Activated B cell treated with CpG ODN at 0.5 μM for 24 hours (primary cell): Measurements from ENCODE around the gene APOBEC3H. TPM values are rescaled to one million over a fixed set of nuclear protein-coding genes. Genes with fewer than 3 reads are reported as not detected.

Experiments
- ATAC-seq: fragments of 200-7000 bp; cut with Tn5 transposase; one replicate; pipeline ENCODE4 v1.10.0; 2021; ENCODE audit warnings: low read depth, mild to moderate bottlenecking, moderate library complexity
- CTCF ChIA-PET: fragments of 350-600 bp; sonication (Branson Sonifier 250); formaldehyde crosslinking; loops from one replicate; lab custom pipeline; 2021; ENCODE audit warnings: antibody characterized with exemption; lab: Charles Lee
- POLR2A ChIA-PET: fragments of 350-600 bp; sonication (Branson Sonifier 250); formaldehyde crosslinking; loops from one replicate; lab custom pipeline; 2021; ENCODE audit warnings: antibody characterized with exemption; lab: Charles Lee
- DNase-seq: peaks from one replicate; pipeline ENCODE4 v3.0.0; 2022
- H3K27ac Mint-ChIP-seq: one replicate; pipeline ENCODE4 v1.8.0; 2020; ENCODE audit warnings: mixed read lengths
- H3K27me3 Mint-ChIP-seq: one replicate; pipeline ENCODE4 v1.8.0; 2021; ENCODE audit warnings: mixed read lengths
- H3K36me3 Mint-ChIP-seq: one replicate; pipeline ENCODE4 v1.8.0; 2021; ENCODE audit warnings: low read depth, mixed read lengths
- H3K4me1 Mint-ChIP-seq: one replicate; pipeline ENCODE4 v1.8.0; 2021; ENCODE audit warnings: mixed read lengths
- H3K4me3 Mint-ChIP-seq: one replicate; pipeline ENCODE4 v1.8.0; 2020; ENCODE audit warnings: mild to moderate bottlenecking, mixed read lengths
- H3K9me3 Mint-ChIP-seq: one replicate; pipeline ENCODE4 v1.8.0; 2020; ENCODE audit warnings: mixed read lengths
- CTCF ChIP-seq: fragments of 200-600 bp; IDR thresholded peaks from one replicate; pipeline ENCODE4 v1.8.0; 2022; ENCODE audit warnings: antibody characterized with exemption, mild to moderate bottlenecking
- intact Hi-C: fragments of 100-400 bp; cut with micrococcal nuclease; formaldehyde crosslinking; loops from one replicate; pipeline ENCODE4 v1.15.1; 2024
- total RNA-seq: library from RNA; stranded (reverse); gene quantifications from 2 replicates; pipeline ENCODE4 v1.2.3, GENCODE V29; 2022

Gene APOBEC3H
- total RNA-seq, 1 donor from 2014 or later = 1.4 TPM

GRCh38 chr22:39098576-39098975 is 1.5 kb downstream of the APOBEC3H start:
- intact Hi-C loops = no loop called here
- DNase-seq = no peak
- H3K4me1 Mint-ChIP-seq = peaks cover 65% of the 10 kb centered on the region
- CTCF ChIA-PET = interaction anchor here (1.0 to 2.6 kb wide), 8 partner anchors 11 to 206 kb away, joined by 3 to 14 read pairs (median 4); no protein-coding TSS in a partner anchor
- POLR2A ChIA-PET = interaction anchor here (0.6 to 4.5 kb wide), 27 partner anchors 9 to 421 kb away, joined by 3 to 212 read pairs (median 5); partner anchors contain the start of genes APOBEC3C, APOBEC3D, APOBEC3F and APOBEC3G
- H3K27ac Mint-ChIP-seq = peak overlapping the region; percentile 94
- no peak for ATAC-seq
- no peaks in the 10 kb centered on the region for H3K27me3 Mint-ChIP-seq
- peak overlapping the region; percentile 73 for H3K4me3 Mint-ChIP-seq
- H3K36me3 Mint-ChIP-seq = no peaks in the 10 kb centered on the region
- no peak for TF ChIP-seq CTCF
- no peaks in the 10 kb centered on the region for H3K9me3 Mint-ChIP-seq

GRCh38 chr22:39101226-39101625 is 4.2 kb downstream of the APOBEC3H start:
- intact Hi-C loops = no loop called here

GRCh38 chr22:39103431-39103830 is 6.4 kb downstream of the APOBEC3H start:
- POLR2A ChIA-PET = no interaction called here
- no peak for TF ChIP-seq CTCF
- no peak for DNase-seq
- intact Hi-C loops = no loop called here
- no peaks in the 10 kb centered on the region for H3K9me3 Mint-ChIP-seq
- H3K4me3 Mint-ChIP-seq = no peak overlapping the region
- no peak overlapping the region for H3K27ac Mint-ChIP-seq
- peaks cover 27% of the 10 kb centered on the region for H3K4me1 Mint-ChIP-seq
- CTCF ChIA-PET = no interaction called here
- no peaks in the 10 kb centered on the region for H3K27me3 Mint-ChIP-seq
- ATAC-seq = no peak
- H3K36me3 Mint-ChIP-seq = no peaks in the 10 kb centered on the region

More at GRCh38 chr22:39101226-39101625, 4.2 kb downstream of the APOBEC3H start:
- CTCF ChIA-PET = interaction anchor here (2.6 kb wide), 1 partner anchor 17 kb away, joined by 14 read pairs; no protein-coding TSS in a partner anchor
- H3K9me3 Mint-ChIP-seq = no peaks in the 10 kb centered on the region
- no peaks in the 10 kb centered on the region for H3K36me3 Mint-ChIP-seq
- no peak for DNase-seq
- POLR2A ChIA-PET = interaction anchor here (1.2 to 1.9 kb wide), 2 partner anchors 9 to 17 kb away, joined by 4 to 14 read pairs; no protein-coding TSS in a partner anchor
- H3K4me1 Mint-ChIP-seq = peaks cover 47% of the 10 kb centered on the region
- H3K27ac Mint-ChIP-seq = peak overlapping the region; percentile 63
- no peak for TF ChIP-seq CTCF
- H3K27me3 Mint-ChIP-seq = no peaks in the 10 kb centered on the region
- no peak overlapping the region for H3K4me3 Mint-ChIP-seq
- ATAC-seq = no peak

- H3K36me3 Mint-ChIP-seq = no peaks in the 10 kb centered on the region
- no peak for TF ChIP-seq CTCF
- peaks cover 21% of the 10 kb centered on the region for H3K4me1 Mint-ChIP-seq
- intact Hi-C loops = no loop called here
- H3K4me3 Mint-ChIP-seq = no peak overlapping the region
- no peak for DNase-seq
- ATAC-seq = no peak
- H3K27me3 Mint-ChIP-seq = no peaks in the 10 kb centered on the region
- no peak overlapping the region for H3K27ac Mint-ChIP-seq
- ChIA-PET CTCF (no interaction called here), POLR2A (no interaction called here)
- H3K9me3 Mint-ChIP-seq = no peaks in the 10 kb centered on the region
Measured at GRCh38 chr22:39106326-39106725, 9.3 kb downstream of the APOBEC3H start.

- no peak for TF ChIP-seq CTCF
- ATAC-seq = no peak
Measured at GRCh38 chr22:39108487-39108886, 11.4 kb downstream of the APOBEC3H start.

More at GRCh38 chr22:39108487-39108886, 11.4 kb downstream of the APOBEC3H start:
- Mint-ChIP-seq H3K36me3 (no peaks in the 10 kb centered on the region), H3K9me3 (no peaks in the 10 kb centered on the region), H3K27me3 (no peaks in the 10 kb centered on the region), H3K4me3 (no peak overlapping the region), H3K4me1 (peaks cover 26% of the 10 kb centered on the region), H3K27ac (no peak overlapping the region)
- intact Hi-C loops = no loop called here
- POLR2A ChIA-PET = interaction anchor here (0.6 to 3.0 kb wide), 4 partner anchors 8 to 71 kb away, joined by 3 to 13 read pairs (median 6); no protein-coding TSS in a partner anchor
- CTCF ChIA-PET = interaction anchor here (0.6 kb wide), 1 partner anchor 10 kb away, joined by 3 read pairs; no protein-coding TSS in a partner anchor
- DNase-seq = no peak
